Natural killer cell (primary cell): ENCODE data around the gene SLC25A33. TPM values are rescaled to one million over a fixed set of nuclear protein-coding genes. Genes with fewer than 3 reads are reported as not detected.

ENCODE experiments used
- ATAC-seq, 3 donors: fragments of 150-1000 bp in 2 of 3; fragments of 200-7000 bp in 1 of 3; cut with Tn5 transposase; 1 replicate in 1 of 3; 2 replicates in 2 of 3; pipeline ENCODE4 v1.10.0; 2021; ENCODE audit warnings: mild to moderate bottlenecking in 2 of 3, moderate library complexity in 2 of 3
- DNase-seq, 2 donors: peaks; one replicate each; pipeline versions ENCODE4 v3.0.0 to v3.0.0-alpha.2; 2013 to 2021; ENCODE audit warnings: mixed read lengths in 1 of 2
- H3K27ac ChIP-seq: one replicate; pipeline ENCODE4 v1.5.1; 2013; ENCODE audit warnings: mild to moderate bottlenecking, low read length
- H3K27me3 ChIP-seq: one replicate; pipeline ENCODE4 v1.6.1; 2013; ENCODE audit warnings: low read length; ENCODE audit not compliant: control insufficient read depth, insufficient read depth
- H3K36me3 ChIP-seq: one replicate; pipeline ENCODE4 v1.6.1; 2013; ENCODE audit warnings: low read length; ENCODE audit not compliant: control insufficient read depth, insufficient read depth
- H3K4me1 ChIP-seq: one replicate; pipeline ENCODE4 v1.6.1; 2013; ENCODE audit warnings: low read length; ENCODE audit not compliant: control insufficient read depth, insufficient read depth
- H3K4me3 ChIP-seq: one replicate; pipeline ENCODE4 v1.5.1; 2013; ENCODE audit warnings: low read length
- H3K9me3 ChIP-seq: one replicate; pipeline ENCODE4 v1.6.1; 2013; ENCODE audit warnings: low read length; ENCODE audit not compliant: control insufficient read depth, insufficient read depth
- H3K27ac Mint-ChIP-seq, 2 donors: one replicate each; pipeline ENCODE4 v1.8.0; 2022; ENCODE audit warnings: mild to moderate bottlenecking in 2 of 2, mixed read lengths in 2 of 2, moderate library complexity in 1 of 2
- H3K27me3 Mint-ChIP-seq, 2 donors: one replicate each; pipeline ENCODE4 v1.8.0; 2022; ENCODE audit warnings: low read depth in 2 of 2, mixed read lengths in 2 of 2
- H3K36me3 Mint-ChIP-seq: one replicate; pipeline ENCODE4 v1.8.0; 2022; ENCODE audit warnings: mixed read lengths
- H3K4me1 Mint-ChIP-seq, 2 donors: one replicate each; pipeline ENCODE4 v1.8.0; 2022; ENCODE audit warnings: mixed read lengths in 2 of 2
- H3K4me3 Mint-ChIP-seq: one replicate; pipeline ENCODE4 v1.8.0; 2022; ENCODE audit warnings: mild to moderate bottlenecking, moderate library complexity, mixed read lengths
- H3K9me3 Mint-ChIP-seq, 2 donors: one replicate each; pipeline ENCODE4 v1.8.0; 2022; ENCODE audit warnings: mixed read lengths in 2 of 2
- CTCF ChIP-seq: fragments of 200-600 bp; IDR thresholded peaks from one replicate; pipeline ENCODE4 v1.8.0; 2022; ENCODE audit warnings: antibody characterized with exemption
- WGBS: methylation state at CpG from one replicate; pipeline ENCODE4 v1.1.7; 2013; ENCODE audit warnings: missing lambda C conversion rate; ENCODE audit not compliant: insufficient coverage; 5-methylcytosine and 5-hydroxymethylcytosine counted together
- intact Hi-C: fragments of 100-400 bp; cut with micrococcal nuclease; formaldehyde crosslinking; loops from one replicate; pipeline ENCODE4 v1.14.2; 2022
- total RNA-seq, 4 donors: library from RNA; stranded (reverse); fragments of 120-200 nt in 1 of 4; gene quantifications; one replicate each; pipeline versions ENCODE4 v1.2.3 to v1.2.4, GENCODE V29; 2013 to 2022

SLC25A33 gene
- total RNA-seq, 3 donors from 2014 or later (not counting 1 experiment from before 2014, with no cell fraction given) = 7.0 to 9.0 (median 7.6) TPM

- Mint-ChIP-seq H3K36me3 (no peaks in the 10 kb centered on the region), H3K4me1 (no peaks in the 10 kb centered on the region), H3K4me3 (no peak overlapping the region), H3K27ac (no peak overlapping the region), H3K9me3 (no peaks in the 10 kb centered on the region), H3K27me3 (no peaks in the 10 kb centered on the region)
- WGBS = 97% methylated on average over 11 of the region's 11 CpGs
- H3K27ac ChIP-seq = no peak overlapping the region
- DNase-seq (no peak), ATAC-seq (no peak)
- peaks cover 7% of the 10 kb centered on the region for H3K36me3 ChIP-seq
- H3K4me1 ChIP-seq = peaks cover 7% of the 10 kb centered on the region
- intact Hi-C loops = no loop called here
- TF ChIP-seq CTCF = no peak
- no peak overlapping the region for H3K4me3 ChIP-seq
- H3K27me3 ChIP-seq = no peaks in the 10 kb centered on the region
- H3K9me3 ChIP-seq = no peaks in the 10 kb centered on the region
These were observed 73.0 kb downstream of the SLC25A33 start for GRCh38 chr1:9612162-9612845.

- no peak for TF ChIP-seq CTCF
- Histone ChIP-seq H3K4me1 (peaks cover 7% of the 10 kb centered on the region), H3K27ac (no peak overlapping the region), H3K4me3 (no peak overlapping the region), H3K27me3 (no peaks in the 10 kb centered on the region), H3K9me3 (no peaks in the 10 kb centered on the region), H3K36me3 (peaks cover 7% of the 10 kb centered on the region)
- no peaks in the 10 kb centered on the region for H3K4me1 Mint-ChIP-seq
- H3K27ac Mint-ChIP-seq = no peak overlapping the region
- 93% methylated on average over 20 of the region's 20 CpGs for WGBS
- no peaks in the 10 kb centered on the region for H3K27me3 Mint-ChIP-seq
- no peaks in the 10 kb centered on the region for H3K9me3 Mint-ChIP-seq
- ATAC-seq = no peak
- H3K4me3 Mint-ChIP-seq = no peak overlapping the region
- intact Hi-C loops = no loop called here
- H3K36me3 Mint-ChIP-seq = no peaks in the 10 kb centered on the region
- no peak for DNase-seq
These were observed 73.8 kb downstream of the SLC25A33 start for GRCh38 chr1:9612871-9613624.

- Mint-ChIP-seq H3K36me3 (no peaks in the 10 kb centered on the region), H3K4me3 (no peak overlapping the region), H3K9me3 (no peaks in the 10 kb centered on the region), H3K27ac (no peak overlapping the region), H3K4me1 (no peaks in the 10 kb centered on the region), H3K27me3 (peaks cover 0 to under 1% of the 10 kb centered on the region in 2 donors)
- no peak for TF ChIP-seq CTCF
- Histone ChIP-seq H3K27ac (no peak overlapping the region), H3K27me3 (no peaks in the 10 kb centered on the region), H3K4me1 (peaks cover 7% of the 10 kb centered on the region), H3K36me3 (peaks cover 7% of the 10 kb centered on the region), H3K9me3 (no peaks in the 10 kb centered on the region), H3K4me3 (no peak overlapping the region)
- 96% methylated on average over 16 of the region's 17 CpGs for WGBS
- DNase-seq = no peak
- no peak for ATAC-seq
- intact Hi-C loops = no loop called here
These were observed 74.5 kb downstream of the SLC25A33 start for GRCh38 chr1:9613625-9614299.
